Upper lobe of left lung (tissue), 4 donors: ENCODE measurements around the gene MACROH2A2.

Experiments used
- CTCF ChIP-seq, 6 experiments: fragments of 450-650 bp in 4 of 6; fragments of 200-600 bp in 2 of 6; sonication (generic) in 2 of 6; IDR thresholded peaks; one replicate each; pipeline ENCODE4 v1.5.1; 2016 to 2019; ENCODE audit warnings: antibody characterized with exemption in 6 of 6
- POLR2A ChIP-seq, 4 donors: fragments of 450-650 bp; IDR thresholded peaks; one replicate each; pipeline ENCODE4 v1.5.1; 2016 to 2017; ENCODE audit warnings: antibody characterized with exemption in 4 of 4, mild to moderate bottlenecking in 2 of 4

- no peak for TF ChIP-seq CTCF (IDR thresholded peaks at IDR 0.05)
- TF ChIP-seq POLR2A (IDR thresholded peaks at IDR 0.05): no peak
These were observed 89.9 kb downstream of the MACROH2A2 start for GRCh38 chr10:70142555-70142954.
